D721Med (cell line): ENCODE results near the gene ISCA2.

ENCODE experiments used
- DNase-seq: peaks from one replicate; pipeline ENCODE4 v3.0.0; 2011; ENCODE audit warnings: low spot score; ENCODE audit not compliant: insufficient read length
- FAIRE-seq: peaks from 2 replicates; lab custom pipeline; 2011; peaks lifted over from hg19 to GRCh38; lab: Jason Lieb, UNC
- TF ChIP-seq, protein P1 (sequence below): IDR thresholded peaks from 2 replicates; pipeline ENCODE4 v1.5.1; 2012; ENCODE audit warnings: mild to moderate bottlenecking, control low read depth; ENCODE audit not compliant: insufficient read depth; ENCODE audit errors: missing control alignments

Gene ISCA2

DNA sequence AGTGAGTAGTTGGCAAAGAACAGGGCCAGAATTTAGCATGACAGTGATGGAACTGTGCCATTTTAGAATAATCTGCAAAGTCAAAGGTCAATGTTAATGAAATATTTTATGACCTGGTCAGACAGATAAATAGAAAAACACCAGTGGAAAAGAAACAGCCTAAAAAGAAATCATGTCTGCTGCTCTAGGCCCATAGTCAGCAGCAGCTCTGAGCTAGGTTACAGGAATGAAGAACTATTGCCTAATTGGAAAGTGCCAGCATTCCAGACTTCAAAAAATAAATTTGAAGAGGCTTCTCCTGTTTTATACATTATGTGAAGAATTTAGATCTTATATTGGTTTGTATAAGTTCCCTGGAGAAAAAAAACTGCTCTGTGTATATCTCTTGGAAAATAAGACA lies 10.2 kb upstream of the ISCA2 start:
- no peak for DNase-seq
- TF ChIP-seq, protein P1, sequence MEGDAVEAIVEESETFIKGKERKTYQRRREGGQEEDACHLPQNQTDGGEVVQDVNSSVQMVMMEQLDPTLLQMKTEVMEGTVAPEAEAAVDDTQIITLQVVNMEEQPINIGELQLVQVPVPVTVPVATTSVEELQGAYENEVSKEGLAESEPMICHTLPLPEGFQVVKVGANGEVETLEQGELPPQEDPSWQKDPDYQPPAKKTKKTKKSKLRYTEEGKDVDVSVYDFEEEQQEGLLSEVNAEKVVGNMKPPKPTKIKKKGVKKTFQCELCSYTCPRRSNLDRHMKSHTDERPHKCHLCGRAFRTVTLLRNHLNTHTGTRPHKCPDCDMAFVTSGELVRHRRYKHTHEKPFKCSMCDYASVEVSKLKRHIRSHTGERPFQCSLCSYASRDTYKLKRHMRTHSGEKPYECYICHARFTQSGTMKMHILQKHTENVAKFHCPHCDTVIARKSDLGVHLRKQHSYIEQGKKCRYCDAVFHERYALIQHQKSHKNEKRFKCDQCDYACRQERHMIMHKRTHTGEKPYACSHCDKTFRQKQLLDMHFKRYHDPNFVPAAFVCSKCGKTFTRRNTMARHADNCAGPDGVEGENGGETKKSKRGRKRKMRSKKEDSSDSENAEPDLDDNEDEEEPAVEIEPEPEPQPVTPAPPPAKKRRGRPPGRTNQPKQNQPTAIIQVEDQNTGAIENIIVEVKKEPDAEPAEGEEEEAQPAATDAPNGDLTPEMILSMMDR = no peak
- FAIRE-seq = no peak

- no peak for DNase-seq
- no peak for FAIRE-seq
- TF ChIP-seq, protein P1 = no peak
Observed at GRCh38 chr14:74486164-74486563, 7.4 kb upstream of the ISCA2 start.

GRCh38 chr14:74488786-74489397 lies 4.7 kb upstream of the ISCA2 start:
- TF ChIP-seq, protein P1 = no peak
- FAIRE-seq = no peak

DNA sequence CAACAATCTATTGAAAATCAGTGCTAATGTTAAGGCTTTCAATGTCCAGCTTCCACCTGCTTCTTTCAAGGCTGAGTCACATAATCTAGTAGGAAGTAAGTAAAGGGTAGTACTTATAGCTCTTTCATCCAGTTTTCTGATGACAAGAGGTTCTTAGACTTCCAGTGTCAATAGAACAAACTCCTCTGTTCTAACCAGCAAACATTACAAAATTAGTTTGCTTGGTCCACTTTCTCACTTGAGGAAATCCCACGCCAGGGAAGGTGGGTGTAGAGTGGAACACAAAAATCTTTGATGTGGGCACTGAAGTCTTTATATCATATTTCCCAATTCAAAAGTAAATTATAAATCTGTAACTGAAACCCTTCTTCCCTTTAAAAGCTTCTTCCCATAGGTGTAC lies 3.1 kb upstream of the ISCA2 start:
- TF ChIP-seq, protein P1 = no peak
- FAIRE-seq (no peak), DNase-seq (no peak)

More at GRCh38 chr14:74488786-74489397, 4.7 kb upstream of the ISCA2 start:
- no peak for DNase-seq

DNA sequence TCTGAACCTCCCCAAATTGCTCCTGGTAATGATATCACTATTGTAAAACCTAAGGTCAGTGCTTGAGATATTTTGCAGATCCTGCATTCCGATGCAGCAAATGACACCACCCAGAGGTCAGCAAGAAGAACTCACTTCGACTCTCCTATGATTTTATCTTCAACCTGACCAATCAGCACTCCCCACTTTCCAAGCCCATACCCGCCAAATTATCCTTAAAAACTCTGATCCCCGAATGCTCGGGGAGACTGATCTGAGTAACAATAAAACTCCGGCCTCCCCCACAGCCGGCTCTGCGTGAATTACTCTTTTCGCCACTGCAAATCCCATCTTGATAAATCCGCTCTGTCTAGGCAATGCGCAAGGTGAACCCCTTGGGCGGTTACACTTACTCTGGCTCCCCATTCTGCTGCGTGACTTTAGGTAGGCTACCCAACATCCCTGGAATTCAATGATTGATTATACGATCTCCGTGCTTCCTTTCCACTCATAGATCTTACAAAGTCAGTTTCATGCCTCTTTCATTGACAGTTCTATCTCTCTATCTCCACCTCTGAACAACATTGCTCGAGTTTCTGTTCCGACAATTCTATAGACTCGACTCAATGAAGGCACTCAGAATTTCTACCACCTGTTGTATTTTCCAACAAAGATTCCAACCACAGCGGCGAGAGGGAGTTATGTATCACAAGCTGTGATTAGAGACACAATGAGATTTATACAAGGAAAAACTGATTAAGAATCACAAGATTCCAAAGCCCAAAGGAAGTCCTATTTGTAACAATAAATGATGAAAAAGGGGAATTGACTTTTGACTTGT lies 1.4 kb upstream of the ISCA2 start:
- TF ChIP-seq, protein P1 = no peak
- DNase-seq (no peak), FAIRE-seq (no peak)

DNA sequence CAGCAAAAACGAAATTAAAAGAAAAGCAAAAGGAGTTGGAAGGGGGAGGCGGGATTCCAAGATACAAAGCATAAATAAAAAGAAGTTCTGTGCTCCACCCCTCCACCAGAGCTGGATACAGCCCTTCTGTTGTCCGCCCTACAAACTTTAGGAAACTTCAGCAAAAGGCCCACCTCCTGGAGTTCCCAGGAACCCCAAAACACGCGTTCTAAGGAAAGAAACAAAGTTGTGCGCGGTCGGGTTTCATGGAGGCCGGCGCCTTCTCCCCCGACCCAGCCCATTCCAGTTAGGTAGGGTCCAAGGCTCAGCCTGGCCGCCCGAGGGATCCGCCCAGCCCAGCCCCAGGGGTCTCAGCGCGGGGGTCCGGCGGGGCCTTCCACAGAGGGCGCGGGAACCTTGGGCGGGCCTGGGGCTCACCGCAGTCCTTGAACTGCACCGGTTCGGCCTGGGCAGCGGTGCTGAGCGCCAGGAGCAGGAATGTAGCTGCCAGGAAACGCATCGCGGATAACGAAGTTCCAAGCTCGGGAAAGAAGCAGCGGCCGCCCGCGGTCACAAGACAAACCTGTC lies 706 bp upstream of the ISCA2 start, which contains the start of gene NPC2:
Gene NPC2, minus strand, starts transcription at position 530 of the 567 bp plus-strand sequence. Its CDS starts 31 bp downstream, at position 499.
- DNase-seq (no peak), FAIRE-seq (no peak)
- TF ChIP-seq, protein P1 = no peak
